RKO (cell line): Measurements from ENCODE around the gene TTLL4.
A peak's percentile ranks its signal among the peaks of the same experiment; 100 is the strongest.

Experiments
- DNase-seq: peaks from one replicate; pipeline ENCODE4 v3.0.0-alpha.2; 2016; ENCODE audit warnings: low spot score

TTLL4 gene

DNA sequence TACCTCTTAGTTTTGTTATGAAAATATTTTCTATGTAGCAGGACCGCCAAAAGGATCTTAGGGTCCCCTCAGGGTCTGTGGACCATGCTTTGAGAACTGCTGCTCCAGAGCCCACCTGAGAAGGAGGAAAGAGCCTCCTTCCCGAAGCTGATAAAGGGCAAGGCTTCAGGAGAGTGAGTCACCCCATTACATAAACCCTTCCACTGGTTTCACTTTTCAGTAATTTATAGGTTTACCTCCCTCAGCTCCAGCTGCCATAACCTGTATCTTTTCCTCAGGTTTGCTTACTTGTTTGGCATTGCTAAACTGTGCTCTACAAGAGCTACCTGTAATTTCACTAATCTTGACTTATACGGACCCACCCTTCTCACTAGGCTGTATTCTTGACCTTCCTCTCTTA is 6.6 kb downstream of the TTLL4 start:
- no peak for DNase-seq

DNA sequence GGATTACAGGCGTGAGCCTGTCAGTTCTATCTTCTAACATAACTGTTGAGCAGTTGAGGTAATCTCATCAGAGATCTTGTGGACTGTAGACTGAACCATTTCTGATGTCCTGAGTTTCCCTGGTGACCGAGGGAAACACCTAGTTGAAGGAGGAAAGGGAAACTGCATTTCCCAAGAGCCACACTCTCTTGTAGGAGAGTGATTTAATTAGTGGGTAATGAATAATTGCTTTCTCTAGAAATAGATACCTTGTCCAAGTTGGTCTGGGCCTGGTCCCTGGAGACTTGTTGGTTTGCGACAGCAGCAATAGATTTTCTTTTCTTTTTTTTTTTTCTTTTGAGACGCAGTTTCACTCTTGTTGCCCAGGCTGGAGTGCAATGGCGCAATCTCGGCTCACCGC is 7.4 kb downstream of the TTLL4 start:
- no peak for DNase-seq

GRCh38 chr2:218719457-218719856 is 8.8 kb downstream of the TTLL4 start:
- no peak for DNase-seq

DNA sequence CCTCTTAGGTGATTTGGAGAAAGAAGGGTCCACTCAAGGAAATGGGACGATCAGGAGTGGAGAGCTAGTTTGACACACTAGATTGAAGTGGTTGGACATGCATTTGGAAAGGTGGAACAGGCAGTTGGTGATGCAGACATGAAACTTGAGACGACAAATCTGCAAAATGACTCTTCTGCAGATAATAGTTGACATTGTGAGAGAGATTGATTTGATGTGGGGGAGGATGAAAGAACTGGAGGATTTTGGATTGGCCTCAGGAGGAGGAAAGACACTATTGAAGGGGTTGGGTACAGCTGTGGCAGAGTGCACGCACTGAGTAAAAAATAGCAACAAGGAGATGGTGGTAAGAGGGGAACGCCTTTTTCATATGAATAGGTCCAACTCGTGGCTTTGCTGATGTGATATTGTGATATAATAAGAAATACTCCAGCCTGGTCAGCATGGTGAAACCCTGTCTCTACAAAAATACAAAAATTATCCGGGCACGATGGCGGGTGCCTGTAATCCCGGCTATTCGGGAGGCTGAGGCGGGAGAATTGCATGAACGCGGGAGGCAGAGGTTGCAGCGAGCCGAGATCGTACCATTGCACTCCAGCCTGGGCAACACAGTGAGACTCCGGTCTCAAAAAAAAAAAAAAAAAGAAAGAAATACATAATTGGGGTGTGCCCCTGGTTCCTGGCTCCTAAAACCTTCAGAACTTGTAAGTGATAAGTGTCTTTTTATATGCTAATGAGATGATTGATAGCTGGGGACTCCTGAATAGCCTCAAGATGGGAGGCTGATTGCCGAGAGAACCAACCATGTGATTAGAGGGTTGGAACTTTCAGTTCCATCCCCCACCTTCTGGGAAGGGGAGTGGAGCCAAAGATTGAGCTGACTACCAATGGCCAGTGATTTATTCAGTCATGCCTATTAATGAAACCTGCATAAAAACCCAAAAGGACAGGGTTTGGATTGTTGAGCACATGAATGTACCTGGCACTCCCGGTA is 9.7 kb downstream of the TTLL4 start:
- no peak for DNase-seq

- no peak for DNase-seq
Observed at GRCh38 chr2:218721488-218721887, 10.9 kb downstream of the TTLL4 start.

DNA sequence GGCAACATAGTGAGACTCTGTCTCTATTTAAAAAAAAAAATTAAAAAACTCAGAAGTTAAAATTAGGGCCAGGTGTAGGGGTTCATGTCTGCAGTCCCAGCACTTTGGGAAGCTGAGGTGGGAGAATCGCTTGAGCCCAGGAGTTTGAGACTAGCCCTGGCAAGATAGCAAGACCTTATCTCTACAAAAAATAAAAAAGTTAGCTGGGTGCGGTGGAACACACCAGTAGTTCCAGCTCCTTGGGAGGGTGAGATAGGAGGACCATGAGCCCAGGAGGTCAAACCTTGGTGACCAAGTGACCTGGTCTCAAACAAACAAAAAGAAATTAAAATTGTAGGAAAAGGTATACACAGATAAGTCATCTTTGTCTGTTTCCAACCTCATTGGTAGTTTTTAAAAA is 11.3 kb downstream of the TTLL4 start:
- DNase-seq = no peak

DNA sequence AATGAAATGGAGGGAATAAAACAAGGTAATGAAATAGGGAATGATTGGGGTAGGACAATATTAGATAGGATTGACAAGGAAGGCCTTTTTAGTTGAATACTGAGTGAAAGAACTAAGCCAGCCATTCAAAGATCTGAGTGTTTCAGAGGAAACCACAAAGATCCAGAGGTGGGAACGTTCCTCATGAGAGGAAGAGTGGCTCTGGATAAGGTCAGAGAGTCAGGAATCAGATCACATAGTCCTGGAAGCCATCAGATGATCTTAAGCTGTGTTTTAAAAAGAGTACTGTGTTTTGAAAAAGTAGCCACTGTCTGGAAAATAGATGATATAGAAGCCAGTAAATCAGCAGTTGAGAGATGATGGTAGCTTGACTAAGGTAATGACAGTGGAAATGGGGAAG is 11.8 kb downstream of the TTLL4 start:
- no peak for DNase-seq

GRCh38 chr2:218722876-218723785 is 12.5 kb downstream of the TTLL4 start:
- no peak for DNase-seq

DNA sequence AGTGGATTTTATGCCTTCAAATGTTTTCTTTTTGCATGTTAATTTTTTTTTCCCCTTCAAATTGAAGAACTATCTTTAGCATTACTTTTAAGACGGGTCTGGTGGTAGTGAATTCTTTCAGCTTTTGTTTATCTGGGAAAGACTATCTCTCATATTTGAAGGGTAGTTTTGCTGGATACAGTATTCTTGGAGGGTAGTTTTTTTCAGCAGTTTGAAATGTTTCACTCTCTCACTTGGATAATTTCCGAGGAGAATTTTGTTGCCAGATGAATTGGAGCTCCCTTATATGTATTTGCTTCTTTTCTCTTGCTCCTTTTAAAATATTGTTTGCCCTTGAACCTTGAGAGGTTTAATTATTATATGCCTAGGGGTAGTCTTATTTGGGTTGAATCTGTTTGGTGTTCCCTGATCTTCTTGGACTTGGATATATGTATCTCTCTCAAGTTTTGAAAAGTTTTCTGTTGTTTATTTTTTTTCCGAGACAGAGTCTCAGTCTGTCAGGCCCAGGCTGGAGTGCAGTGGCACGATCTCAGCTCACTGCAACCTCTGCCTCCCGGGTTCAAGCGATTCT is 15.5 kb downstream of the TTLL4 start:
- no peak for DNase-seq

- peak; percentile 68 for DNase-seq
Observed at GRCh38 chr2:218727502-218728165, 17.0 kb downstream of the TTLL4 start.

DNA sequence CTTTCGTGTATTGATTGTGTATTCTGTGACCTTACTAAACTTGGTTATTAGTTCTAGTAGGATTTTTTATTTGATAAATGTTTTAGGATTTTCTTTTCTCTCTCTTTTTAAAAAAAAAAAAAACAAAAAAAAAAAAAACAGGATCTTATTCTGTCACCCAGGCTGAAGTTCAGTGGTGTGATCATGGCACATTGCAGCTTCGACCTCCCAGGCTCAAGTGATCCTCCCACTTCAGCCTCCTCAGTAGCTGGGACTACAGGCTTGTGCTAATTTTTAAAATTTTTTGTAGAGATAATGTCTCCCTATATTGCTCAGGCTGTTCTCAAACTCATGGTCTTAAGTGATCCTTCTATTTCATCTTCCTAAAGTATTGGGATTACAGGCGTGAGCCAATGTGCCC is 19.0 kb downstream of the TTLL4 start:
- DNase-seq = no peak

- no peak for DNase-seq
Observed at GRCh38 chr2:218732052-218732760, 21.6 kb downstream of the TTLL4 start.

DNA sequence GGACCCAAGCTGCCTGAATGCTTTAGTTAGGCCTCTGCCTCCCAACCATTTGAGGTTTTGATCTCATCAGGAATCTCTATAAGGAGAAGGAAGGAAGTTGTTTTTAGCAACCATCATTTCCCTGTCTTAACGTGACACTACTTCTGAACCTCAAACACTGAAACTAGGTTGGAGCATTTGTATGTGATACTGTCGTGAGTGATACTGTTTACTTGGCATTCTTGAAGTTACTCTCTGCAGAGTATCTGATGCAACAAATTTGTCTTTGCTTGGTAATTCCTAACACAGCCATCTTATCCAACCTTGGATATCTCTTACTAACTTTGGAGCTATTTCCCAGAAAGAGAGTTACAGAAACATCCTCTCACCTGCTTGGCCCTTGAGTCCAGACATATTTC is 22.1 kb downstream of the TTLL4 start:
- no peak for DNase-seq

DNA sequence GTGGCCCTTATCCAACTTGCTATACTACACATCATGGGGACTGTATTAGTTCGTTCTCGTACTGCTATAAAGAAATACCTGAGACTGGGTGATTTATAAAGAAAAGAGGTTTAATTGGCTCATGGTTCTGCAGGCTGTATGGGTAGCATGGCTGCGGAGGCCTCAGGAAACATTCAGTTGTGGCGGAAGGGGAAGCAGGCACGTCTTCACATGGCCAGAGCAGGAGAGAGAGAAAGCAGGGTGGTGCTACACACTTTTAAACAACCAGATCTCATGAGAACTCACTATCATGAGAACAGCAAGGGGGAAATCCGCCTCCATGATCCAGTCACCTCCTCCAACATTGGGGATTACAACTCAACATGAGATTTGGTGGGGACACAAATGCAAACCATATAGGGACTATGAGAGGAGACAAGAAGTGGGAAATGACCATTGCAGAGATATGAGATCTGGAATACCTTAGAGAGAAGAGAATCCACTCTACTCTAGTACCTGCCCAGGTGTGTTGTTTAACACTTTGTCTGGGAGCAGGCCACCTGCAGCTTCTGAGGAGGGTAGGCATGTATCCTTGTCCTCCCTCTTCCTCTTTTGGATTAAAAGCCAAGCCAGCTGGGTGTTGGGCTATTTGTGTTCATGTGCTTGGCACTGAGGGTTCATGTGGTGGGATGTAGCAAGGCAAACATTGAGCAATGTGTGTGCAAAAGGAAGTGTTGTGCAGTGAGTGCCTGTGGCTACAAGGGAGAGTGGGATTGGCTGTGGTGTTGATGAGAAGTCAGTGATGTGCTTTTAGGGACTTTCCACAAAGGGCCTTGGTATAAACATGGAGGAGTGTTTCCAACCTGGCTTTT is 22.8 kb downstream of the TTLL4 start:
- DNase-seq = no peak

DNA sequence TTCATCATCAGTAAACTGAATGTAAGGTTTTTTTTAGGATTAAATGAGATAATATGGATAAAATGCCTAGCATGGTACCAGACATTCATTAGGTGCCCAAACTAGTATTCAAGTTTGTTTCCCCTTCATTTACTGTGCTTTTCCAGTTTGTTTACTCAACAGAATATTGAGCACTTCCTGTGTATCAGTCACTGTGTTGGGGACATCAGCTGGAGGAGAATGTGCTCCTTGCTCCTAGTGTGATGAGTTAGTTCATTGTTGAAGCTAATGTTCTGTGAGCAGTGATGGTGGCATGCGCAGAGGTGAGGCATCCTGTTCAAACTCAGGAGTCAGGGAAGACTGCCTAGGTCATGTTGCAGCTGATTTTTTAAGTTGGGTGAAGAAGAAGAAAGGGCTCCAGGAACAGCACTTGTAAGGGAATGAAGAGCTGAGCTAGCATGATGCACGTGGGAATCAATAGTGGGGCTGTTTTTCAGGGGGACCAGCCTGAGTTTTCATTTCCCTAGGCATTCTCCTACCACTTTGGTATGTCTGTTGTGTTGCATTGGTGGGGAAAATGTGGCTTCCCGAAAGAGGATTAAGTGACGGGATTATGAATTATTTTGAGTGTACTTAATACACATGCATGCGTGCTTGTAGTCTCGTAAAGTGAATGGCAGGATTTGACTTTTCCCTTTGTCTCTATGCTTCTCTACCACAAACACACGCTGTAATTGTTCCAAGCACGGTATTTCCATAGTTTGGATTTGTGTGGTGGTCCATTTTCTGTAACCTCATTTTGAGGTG is 23.7 kb downstream of the TTLL4 start:
- no peak for DNase-seq

DNA sequence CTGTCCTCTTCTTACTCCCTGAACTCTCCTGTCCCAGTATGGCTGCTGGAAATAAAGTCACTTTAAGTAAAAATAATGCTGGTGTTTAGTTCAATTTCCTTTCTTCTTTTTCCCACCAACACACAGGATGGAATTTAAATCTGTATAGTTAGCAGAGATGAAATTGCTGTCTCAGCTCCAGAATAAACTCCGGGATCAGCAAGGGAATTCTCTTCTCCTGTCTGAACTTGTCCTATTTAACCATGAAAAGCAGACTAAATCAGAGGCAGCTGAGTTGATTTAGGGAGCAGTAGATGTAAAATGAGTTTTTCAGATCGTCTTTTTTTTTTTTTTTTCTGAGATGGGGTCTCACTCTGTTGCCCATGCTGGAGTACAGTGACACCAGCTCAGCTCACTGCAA is 25.9 kb downstream of the TTLL4 start:
- DNase-seq = no peak

DNA sequence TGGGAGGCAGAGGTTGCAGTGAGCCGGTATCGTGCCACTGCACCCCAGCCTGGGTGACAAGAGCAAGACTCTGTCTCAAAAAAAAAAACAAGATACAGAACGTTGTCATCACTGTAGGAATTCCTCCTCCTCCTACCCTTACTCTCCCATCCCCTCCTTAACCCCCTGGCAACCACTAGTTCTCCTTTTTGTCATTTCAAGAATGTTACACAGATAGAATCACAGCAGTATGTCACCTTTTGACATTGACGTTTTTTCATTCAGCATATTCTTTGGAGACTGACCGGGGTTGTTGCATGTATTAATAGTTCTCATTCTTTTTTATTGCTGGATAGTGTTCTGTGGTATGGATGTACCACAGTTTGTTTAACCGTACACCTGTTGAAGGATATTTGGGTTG is 32.4 kb downstream of the TTLL4 start:
- DNase-seq = no peak

- DNase-seq = no peak
Observed at GRCh38 chr2:218744615-218745014, 34.0 kb downstream of the TTLL4 start.

DNA sequence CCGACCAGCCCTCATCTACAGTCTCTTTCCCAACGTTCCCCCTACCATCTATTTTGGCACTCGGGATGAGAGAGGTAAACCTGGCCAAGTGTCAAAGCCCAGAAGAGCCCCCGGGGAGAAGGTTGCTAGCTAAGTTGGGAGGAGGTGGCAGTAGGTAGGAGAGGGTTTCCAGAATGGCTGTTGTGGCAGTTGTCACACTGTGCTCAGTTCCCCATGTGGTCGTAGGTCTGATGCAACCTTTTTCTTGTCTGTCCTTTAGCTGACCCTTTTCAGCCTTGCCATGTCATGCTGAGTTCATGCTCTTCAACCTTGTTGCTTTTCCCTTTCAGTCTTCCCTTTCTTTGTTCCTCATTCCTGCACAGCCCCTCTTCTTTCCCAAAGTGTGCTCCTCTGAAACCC is 34.5 kb downstream of the TTLL4 start:
- no peak for DNase-seq
